CD4-positive, alpha-beta T cell treated with Interleukin-2 at 100 ng/mL for 4 hours (primary cell): ENCODE results near the gene SH3GL2.

Experiments used
- DNase-seq: peaks from one replicate; pipeline ENCODE4 v3.0.0-alpha.2; 2020; ENCODE audit warnings: low spot score

SH3GL2 gene

DNA sequence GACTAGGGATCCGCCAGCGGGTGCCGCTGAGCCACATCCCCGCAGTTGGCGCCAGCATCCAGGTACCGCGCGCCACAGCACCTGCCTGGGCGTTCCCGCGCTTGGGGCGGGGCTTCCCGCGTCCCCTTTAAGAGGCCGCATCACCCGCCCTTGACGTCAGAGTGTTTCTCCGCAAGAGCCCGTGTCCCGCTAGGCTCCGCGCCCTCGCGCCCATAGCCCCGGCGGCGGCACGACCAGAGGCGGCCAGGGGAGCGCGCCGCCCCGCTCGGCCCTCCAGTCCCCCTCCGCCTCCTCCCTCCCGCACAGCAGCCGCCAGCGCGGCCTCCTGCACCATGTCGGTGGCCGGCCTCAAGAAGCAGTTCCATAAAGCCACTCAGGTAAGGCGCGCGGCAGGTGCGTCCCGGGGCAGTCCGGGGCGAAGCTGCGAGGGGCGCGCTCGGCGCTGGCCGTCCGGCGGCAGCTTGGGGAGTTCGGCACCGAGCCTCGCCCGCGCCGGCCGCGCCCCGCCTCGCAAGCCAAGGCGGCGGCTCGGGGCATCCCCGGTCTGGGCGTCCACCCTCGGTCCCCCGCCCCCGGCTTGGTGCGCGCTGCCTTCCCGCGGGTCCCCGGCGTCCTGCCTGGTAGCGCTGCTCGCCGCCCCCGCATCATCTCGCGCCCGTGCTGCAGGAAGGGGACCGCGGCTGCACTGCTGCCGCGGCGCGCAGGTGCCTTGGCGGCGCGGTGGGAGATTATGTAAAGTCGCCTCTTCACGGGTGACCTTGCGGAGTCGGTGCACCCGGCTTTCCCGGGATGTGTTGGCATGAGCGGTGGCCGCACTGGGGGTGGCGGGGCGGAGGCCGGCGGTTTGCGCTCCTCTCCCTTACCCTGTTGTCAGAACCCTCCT lies at the start of gene SH3GL2:
Gene SH3GL2 (plus strand): TSS at position 156 of the 883 bp plus-strand sequence.
- no peak for DNase-seq

DNA sequence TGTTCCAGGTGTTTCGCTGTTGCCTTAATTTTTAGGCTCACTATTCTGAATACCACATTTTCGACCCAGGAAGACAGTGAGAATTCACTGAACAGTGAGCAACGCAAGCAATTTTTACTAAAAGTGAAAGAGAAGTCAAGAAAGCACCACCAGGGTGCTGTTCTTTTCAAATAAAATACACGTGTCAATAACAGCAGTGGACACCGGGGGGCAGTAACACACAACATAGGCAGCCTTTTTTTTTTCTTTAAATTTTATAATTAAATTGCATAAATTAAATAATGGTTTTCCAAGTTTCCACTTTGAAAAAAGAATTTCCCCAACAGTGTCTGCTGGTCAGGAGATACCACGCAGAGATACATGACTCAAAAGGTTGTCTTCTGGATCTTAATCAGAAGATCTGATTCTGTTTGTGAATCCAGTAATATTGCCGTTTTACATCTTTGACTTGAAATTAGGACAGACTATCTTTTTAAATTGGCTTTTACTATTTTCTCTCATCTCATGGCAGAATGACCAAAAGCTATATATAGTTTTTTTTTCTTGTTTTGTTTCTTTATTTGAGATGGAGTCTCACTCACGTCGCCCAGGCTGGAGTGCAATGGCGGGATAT lies 47.1 kb upstream of the SH3GL2 start:
- no peak for DNase-seq

- DNase-seq: no peak
These were observed 46.4 kb upstream of the SH3GL2 start for GRCh38 chr9:17532461-17532860.

DNA sequence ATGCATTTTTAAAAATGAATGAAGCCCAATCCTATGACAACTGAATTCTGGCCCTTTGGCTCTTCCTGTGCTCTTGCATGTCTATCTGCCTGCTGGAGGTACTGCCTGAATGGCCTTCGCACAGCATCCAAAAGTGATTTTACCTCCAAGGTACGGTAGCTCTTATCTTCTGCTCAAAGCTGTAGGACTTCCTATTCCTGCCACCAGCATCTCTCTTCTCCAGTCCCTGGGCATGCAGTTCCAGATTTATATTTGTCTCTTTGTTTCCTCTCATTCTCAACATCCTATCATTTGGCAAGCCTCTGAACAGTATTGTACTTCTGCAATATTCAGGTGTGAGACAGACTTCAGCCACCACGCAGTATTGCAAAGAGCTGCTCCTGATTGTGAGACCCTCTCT lies 43.7 kb upstream of the SH3GL2 start:
- DNase-seq: no peak

- DNase-seq: no peak
These were observed 42.8 kb upstream of the SH3GL2 start for GRCh38 chr9:17536027-17536426.

GRCh38 chr9:17551023-17551422 lies 27.8 kb upstream of the SH3GL2 start:
- DNase-seq: no peak

DNA sequence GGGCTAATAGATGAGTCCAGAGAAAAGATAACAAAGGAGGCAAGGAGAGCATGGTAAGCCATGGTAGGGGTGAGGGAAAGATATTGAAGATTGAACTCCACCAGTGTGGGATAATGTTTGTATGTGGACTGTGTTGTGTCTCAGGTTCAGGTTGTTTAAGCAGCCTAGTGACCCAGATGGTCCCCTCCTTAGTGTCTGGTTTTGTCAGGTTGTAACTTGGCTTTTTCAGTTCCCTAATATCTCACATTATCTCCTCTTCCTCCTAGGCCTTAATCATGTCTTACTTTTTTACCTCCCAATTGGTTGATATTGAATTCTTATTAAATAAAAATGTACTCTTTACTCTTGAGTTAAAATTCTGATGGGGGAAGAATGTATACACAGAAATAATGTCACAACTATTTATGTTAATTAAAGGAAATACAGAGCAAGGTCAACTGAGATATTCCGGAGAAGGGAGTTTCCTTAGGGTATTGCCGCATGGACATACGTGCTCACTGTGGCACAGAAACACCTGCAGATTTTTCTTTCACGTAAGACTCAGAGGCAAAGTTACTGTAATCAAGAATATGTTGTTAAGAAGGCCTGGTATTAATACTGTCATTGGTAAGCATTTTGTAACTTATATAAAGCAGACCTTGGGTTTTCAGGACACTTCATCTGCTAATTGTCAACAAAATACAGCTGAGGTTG lies 23.4 kb upstream of the SH3GL2 start:
- DNase-seq: no peak

DNA sequence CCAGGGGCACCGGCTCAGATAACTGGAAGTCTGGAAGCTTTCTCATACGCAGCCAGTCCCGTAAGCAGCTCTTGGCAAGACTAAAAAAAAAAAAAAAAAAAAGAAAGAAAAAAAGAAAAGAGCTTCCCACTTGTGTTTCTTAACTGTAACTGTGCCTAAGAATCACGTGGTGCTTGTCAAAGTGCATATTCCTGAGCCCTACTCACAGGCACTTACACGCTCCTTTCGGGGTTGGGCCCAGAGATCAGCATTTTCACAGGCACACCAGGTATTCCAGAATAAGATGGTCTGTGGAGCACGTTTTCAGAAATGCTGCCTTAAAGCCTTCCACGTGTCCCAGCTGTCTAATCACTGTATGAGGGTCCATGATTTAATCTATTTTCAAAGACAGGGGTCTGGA lies 22.6 kb upstream of the SH3GL2 start:
- DNase-seq: no peak

DNA sequence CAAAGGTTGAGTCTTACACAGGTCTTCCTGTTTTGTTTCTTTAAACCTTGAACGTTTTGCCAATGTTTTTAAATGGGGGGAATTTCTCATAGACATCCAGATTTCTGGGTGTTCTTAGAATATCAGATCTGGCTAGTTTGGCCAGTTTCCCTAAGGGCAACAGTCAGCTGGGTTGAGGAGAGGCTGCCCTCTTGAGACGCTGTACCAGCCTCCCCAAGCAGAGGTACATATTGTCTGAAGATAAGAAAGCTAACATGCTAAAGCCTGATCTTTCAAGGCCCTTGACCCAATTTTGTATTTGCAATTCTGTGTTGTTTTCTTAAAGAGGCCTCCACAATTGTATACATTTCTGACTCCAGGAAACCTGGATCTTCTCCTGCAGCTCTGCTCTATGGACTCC lies 21.9 kb upstream of the SH3GL2 start:
- no peak for DNase-seq

DNA sequence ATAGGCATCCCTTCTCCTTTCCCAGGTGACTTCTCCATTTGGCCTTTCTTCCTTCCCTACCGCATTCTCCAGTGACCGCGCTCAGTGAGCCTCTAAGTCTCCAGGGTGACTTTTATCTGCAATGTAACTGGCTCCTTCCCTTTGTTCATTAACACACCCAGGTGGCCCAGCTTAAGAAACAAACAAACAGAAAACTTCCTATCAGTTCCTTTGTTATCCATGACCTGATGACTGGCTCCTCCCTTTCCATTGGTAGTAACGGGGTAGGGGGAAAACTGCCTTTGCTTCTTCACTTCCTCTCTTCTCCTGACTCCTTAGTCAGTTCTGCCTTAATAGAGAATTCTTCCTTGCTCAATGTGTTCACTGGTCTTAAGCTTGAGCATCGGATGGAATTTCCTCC lies 7.0 kb upstream of the SH3GL2 start:
- no peak for DNase-seq

- DNase-seq: no peak
These were observed 4.5 kb upstream of the SH3GL2 start for GRCh38 chr9:17574342-17574741.

GRCh38 chr9:17578577-17578910 lies 322 bp upstream of the SH3GL2 start:
- no peak for DNase-seq

- DNase-seq: no peak
These were observed 1.3 kb downstream of the SH3GL2 start for GRCh38 chr9:17580119-17580518.

- DNase-seq: no peak
These were observed 8.2 kb downstream of the SH3GL2 start for GRCh38 chr9:17587113-17587512.

- no peak for DNase-seq
These were observed 9.5 kb downstream of the SH3GL2 start for GRCh38 chr9:17588395-17588794.

DNA sequence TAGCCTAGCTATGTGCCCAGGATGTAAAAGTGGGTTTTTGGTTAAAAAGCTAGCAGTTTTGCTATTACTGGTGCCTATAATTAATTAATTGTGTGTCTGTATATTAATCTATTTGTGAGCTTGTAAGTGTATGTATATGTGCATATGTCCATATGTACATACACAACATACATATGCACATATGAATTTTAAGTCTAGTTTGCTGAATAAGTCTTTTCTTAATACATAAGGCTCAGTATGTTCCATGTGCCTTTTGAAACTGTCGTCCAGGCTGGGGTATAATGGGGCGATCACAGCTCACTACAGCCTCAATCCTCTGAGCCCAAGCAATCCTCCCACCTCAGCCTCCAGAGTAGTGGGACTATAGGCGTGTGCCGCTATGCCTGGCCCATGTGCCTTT lies 10.1 kb downstream of the SH3GL2 start:
- DNase-seq: no peak

DNA sequence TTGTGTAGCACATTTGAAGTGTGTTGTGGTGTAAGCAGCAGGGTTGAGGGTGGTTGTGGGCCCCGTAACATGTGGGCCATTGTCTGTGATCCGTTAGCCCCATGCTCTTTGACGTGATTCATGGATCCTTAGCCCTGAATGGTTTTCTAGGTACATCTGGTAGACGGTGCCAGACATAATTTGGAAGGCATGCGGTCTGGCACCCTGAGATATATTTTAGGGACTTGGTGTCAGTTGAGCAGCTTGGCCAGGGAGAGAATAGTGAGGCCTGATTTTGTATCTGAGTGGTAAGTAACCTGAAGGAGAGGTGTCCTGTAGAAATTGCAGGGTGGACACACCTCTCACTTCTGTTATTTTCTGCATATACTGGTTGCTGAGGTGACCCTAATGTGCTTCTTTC lies 10.9 kb downstream of the SH3GL2 start:
- DNase-seq: no peak

DNA sequence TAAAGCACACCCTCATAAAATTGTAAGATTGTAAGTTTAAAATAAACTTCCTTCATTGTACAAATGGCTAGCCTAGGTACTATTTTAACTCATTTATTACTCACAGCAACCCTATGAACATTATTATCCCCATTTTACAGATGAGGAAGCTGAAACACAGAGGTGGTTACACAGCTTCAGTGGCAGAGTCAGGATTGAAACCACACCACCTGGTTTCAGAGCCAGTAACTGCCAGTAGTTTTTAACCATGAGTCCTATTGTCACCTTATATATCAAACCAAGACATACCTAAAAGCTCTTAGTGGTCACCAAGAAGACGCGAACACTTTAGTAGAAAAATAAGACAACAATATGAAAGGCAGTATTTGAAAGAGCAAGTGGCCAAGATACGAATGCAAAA lies 16.1 kb downstream of the SH3GL2 start:
- DNase-seq: no peak

- no peak for DNase-seq
These were observed 19.1 kb downstream of the SH3GL2 start for GRCh38 chr9:17597977-17598376.

DNA sequence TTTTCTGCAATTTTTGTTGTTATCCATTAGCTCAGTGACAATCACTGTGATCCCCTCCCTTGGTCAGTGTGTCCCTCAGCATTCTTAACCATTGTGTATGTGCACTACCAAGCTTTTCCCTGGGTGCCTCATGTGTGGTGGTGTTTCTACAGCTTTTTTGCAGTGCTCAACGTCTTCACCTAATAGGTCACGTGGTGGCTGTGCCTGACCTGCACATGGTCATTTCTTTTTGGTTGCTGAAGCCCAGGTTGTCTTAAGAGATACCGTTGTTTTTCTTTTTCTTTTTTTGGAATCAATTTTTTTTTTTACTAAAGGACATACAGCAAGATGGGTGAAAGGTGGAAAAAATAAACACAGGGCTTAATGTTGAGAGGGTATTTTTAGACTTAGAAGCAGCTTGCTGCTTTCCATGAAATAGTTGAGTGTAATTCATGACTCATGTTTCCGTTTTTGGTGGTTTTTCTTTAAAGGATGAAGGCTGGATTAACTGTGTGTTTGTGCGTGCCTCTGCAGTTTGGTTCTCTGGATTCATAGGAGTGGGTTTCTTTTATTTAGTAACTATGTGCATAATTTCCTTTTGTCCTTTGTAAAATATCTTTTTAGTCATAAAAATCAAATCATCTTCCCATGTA lies 22.2 kb downstream of the SH3GL2 start:
- DNase-seq: no peak

GRCh38 chr9:17604556-17604955 lies 25.7 kb downstream of the SH3GL2 start:
- no peak for DNase-seq

GRCh38 chr9:17609312-17610005 lies 30.6 kb downstream of the SH3GL2 start:
- no peak for DNase-seq
